ENCODE measurements around the gene C3orf22.

Gene C3orf22

GRCh38 chr3:126507886-126508285 lies 50.8 kb downstream of the C3orf22 start:
- Mint-ChIP-seq H3K36me3 (ENCODE audit: low read depth) (no peaks in the 10 kb centered on the region), H3K4me1 (no peaks in the 10 kb centered on the region), H3K27me3 (no peaks in the 10 kb centered on the region), H3K4me3 (no peak overlapping the region), H3K9me3 (no peaks in the 10 kb centered on the region), H3K27ac (no peak overlapping the region)
- no peak for ATAC-seq
- DNase-seq = no peak

GRCh38 chr3:126503701-126504100 lies 55.0 kb downstream of the C3orf22 start:
- H3K27ac Mint-ChIP-seq = no peak overlapping the region
- ATAC-seq (no peak), DNase-seq (no peak)
- no peaks in the 10 kb centered on the region for H3K4me1 Mint-ChIP-seq
- no peaks in the 10 kb centered on the region for H3K36me3 Mint-ChIP-seq (ENCODE audit: low read depth)
- no peaks in the 10 kb centered on the region for H3K27me3 Mint-ChIP-seq
- H3K4me3 Mint-ChIP-seq = no peak overlapping the region
- no peaks in the 10 kb centered on the region for H3K9me3 Mint-ChIP-seq

GRCh38 chr3:126502656-126503055 lies 56.1 kb downstream of the C3orf22 start:
- Mint-ChIP-seq H3K27ac (no peak overlapping the region), H3K4me1 (no peaks in the 10 kb centered on the region), H3K4me3 (no peak overlapping the region), H3K27me3 (no peaks in the 10 kb centered on the region), H3K9me3 (no peaks in the 10 kb centered on the region), H3K36me3 (ENCODE audit: low read depth) (no peaks in the 10 kb centered on the region)
- ATAC-seq (no peak), DNase-seq (no peak)

- Mint-ChIP-seq H3K27ac (no peak overlapping the region), H3K4me1 (no peaks in the 10 kb centered on the region), H3K4me3 (no peak overlapping the region), H3K36me3 (ENCODE audit: low read depth) (no peaks in the 10 kb centered on the region), H3K9me3 (no peaks in the 10 kb centered on the region), H3K27me3 (no peaks in the 10 kb centered on the region)
- DNase-seq (no peak), ATAC-seq (no peak)
Observed at GRCh38 chr3:126501736-126502135, 57.0 kb downstream of the C3orf22 start.

GRCh38 chr3:126501054-126501453 lies 57.7 kb downstream of the C3orf22 start:
- no peaks in the 10 kb centered on the region for H3K36me3 Mint-ChIP-seq (ENCODE audit: low read depth)
- H3K9me3 Mint-ChIP-seq = no peaks in the 10 kb centered on the region
- H3K4me1 Mint-ChIP-seq = no peaks in the 10 kb centered on the region
- DNase-seq (no peak), ATAC-seq (no peak)
- no peaks in the 10 kb centered on the region for H3K27me3 Mint-ChIP-seq
- H3K27ac Mint-ChIP-seq = no peak overlapping the region
- no peak overlapping the region for H3K4me3 Mint-ChIP-seq

GRCh38 chr3:126500016-126500415 lies 58.7 kb downstream of the C3orf22 start:
- DNase-seq (no peak), ATAC-seq (no peak)
- no peaks in the 10 kb centered on the region for H3K27me3 Mint-ChIP-seq
- no peaks in the 10 kb centered on the region for H3K9me3 Mint-ChIP-seq
- H3K4me1 Mint-ChIP-seq = no peaks in the 10 kb centered on the region
- H3K36me3 Mint-ChIP-seq (ENCODE audit: low read depth) = no peaks in the 10 kb centered on the region
- no peak overlapping the region for H3K4me3 Mint-ChIP-seq
- H3K27ac Mint-ChIP-seq = no peak overlapping the region

All from activated naive CD8-positive, alpha-beta T cell treated with anti-CD3 and anti-CD28 coated beads, Interleukin-2, amount 50 U/mL, for 24 hours (primary cell).